ENCODE results near the gene CDHR2. TPM values are rescaled to one million over a fixed set of nuclear protein-coding genes. Genes with fewer than 3 reads are reported as not detected.

Gene CDHR2
- total RNA-seq, 4 donors from 2014 or later = 0.15 TPM; not detected in 3

GRCh38 chr5:176540956-176541337, 8.2 kb upstream of the CDHR2 start:
- peaks cover 0 to 61% (median 14%) of the 10 kb centered on the region in 3 donors for H3K4me1 ChIP-seq
- no peak overlapping the region for H3K4me3 ChIP-seq
- WGBS, 2 donors (ENCODE audit: low coverage in 1 of 2) = 79% methylated on average over 6 of the region's 8 CpGs; no CpG with 5 or more reads in 1 of the 2 donors
- peak overlapping the region in 3 of 4 donors; percentile 86 to 90 (median 87) for H3K27ac ChIP-seq
- ATAC-seq = no peak
- no peaks in the 10 kb centered on the region for H3K27me3 ChIP-seq
- TF ChIP-seq POLR2A (IDR thresholded peaks at IDR 0.05) = no peak
- TF ChIP-seq EP300 (IDR thresholded peaks at IDR 0.05) = no peak
- TF ChIP-seq POLR2AphosphoS5 (IDR thresholded peaks at IDR 0.05) = no peak
- TF ChIP-seq CTCF (IDR thresholded peaks at IDR 0.05) = no peak
- no peaks in the 10 kb centered on the region for H3K9me3 ChIP-seq
- H3K36me3 ChIP-seq = no peaks in the 10 kb centered on the region

GRCh38 chr5:176541338-176542134, 7.6 kb upstream of the CDHR2 start:
- TF ChIP-seq POLR2AphosphoS5 (IDR thresholded peaks at IDR 0.05) = no peak
- TF ChIP-seq POLR2A (IDR thresholded peaks at IDR 0.05) = no peak
- no peak for TF ChIP-seq CTCF (IDR thresholded peaks at IDR 0.05)
- no peak for TF ChIP-seq EP300 (IDR thresholded peaks at IDR 0.05)
- H3K27me3 ChIP-seq = no peaks in the 10 kb centered on the region
- H3K4me1 ChIP-seq = peaks cover 0 to 57% (median 14%) of the 10 kb centered on the region in 3 donors
- ATAC-seq = no peak
- no peaks in the 10 kb centered on the region for H3K36me3 ChIP-seq
- H3K4me3 ChIP-seq = no peak overlapping the region
- peak overlapping the region in 3 of 4 donors; percentile 86 to 90 (median 87) for H3K27ac ChIP-seq
- no peaks in the 10 kb centered on the region for H3K9me3 ChIP-seq
- WGBS, 2 donors (ENCODE audit: low coverage in 1 of 2) = no CpG with 5 or more reads among the region's 12 CpGs

DNA sequence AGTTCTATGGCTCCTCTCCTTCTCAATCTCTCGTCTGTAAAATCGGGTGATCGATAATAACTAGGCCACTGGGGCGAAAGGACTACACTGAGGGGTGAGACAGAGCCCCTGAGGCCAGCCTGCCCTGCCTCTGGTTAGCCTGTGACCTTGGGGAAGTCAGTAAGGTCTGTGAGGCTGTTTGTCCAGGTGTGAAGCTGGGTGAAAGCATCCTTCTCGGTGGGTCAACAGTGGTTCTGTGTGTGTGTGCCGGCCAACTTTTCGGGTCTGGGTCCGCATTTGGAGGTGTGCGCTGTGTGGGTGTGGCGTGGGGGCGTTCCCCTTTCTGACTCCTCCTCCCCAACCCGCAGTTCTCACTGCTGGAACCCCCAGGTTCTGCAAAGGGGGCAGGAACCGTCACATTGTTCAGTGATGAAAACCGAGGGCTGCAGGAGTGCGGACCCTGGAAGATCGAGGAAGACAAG, 7.0 kb upstream of the CDHR2 start:
- Histone ChIP-seq H3K4me3 (peak overlapping the region; percentile 60 to 73), H3K4me1 (peaks cover 0 to 57% (median 14%) of the 10 kb centered on the region in 3 donors), H3K27me3 (no peaks in the 10 kb centered on the region), H3K27ac (peak overlapping the region in 3 of 4 donors; percentile 86 to 90 (median 87)), H3K36me3 (no peaks in the 10 kb centered on the region), H3K9me3 (no peaks in the 10 kb centered on the region)
- no peak for TF ChIP-seq POLR2A (IDR thresholded peaks at IDR 0.05)
- no peak for TF ChIP-seq POLR2AphosphoS5 (IDR thresholded peaks at IDR 0.05)
- no peak for TF ChIP-seq CTCF (IDR thresholded peaks at IDR 0.05)
- TF ChIP-seq EP300 (IDR thresholded peaks at IDR 0.05) = no peak
- ATAC-seq = no peak
- 33 to 50% methylated on average over 5 to 8 of the region's 16 CpGs for WGBS, 2 donors (ENCODE audit: low coverage in 1 of 2)

DNA sequence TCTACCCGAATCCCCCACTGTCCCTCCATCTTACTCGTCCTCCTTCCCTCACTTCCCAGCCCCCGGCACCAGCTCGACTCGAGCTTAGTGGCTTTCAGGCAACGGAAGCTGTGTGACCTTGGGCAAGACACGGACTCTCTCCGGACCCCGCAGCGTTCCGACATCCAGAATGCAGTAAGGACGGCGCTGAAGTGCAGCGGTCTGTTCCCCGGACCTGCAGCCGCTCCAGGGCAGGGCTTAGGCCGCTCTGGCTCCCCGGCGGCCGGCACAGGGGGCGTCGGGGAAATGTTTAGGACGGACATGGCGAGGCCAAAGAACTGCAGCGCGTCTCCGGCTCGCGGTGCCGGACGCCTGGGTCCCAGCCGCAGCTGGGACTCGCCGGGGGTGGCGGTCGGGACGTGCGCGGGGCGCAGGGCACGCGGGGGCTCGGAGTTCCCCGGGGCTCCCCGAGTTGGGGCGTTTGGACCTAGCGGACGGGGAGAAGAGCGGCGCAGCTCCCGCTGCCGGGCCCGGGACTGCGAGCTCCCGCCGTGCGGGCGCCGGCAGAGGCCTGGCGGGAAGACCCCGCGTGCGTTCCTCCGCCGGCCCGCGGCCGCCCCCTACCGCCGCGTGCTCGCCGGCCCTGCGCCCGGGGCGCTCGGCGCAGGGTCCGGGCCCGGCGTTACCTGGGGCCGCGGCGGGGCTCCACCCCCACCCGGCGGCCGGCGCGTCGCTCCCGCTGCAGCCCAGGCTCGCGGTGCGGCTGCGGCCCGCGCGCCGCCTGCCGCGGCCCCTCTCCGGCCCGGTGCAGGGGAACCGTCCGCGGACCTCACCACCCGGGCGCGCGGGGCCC, 6.3 kb upstream of the CDHR2 start:
- Histone ChIP-seq H3K36me3 (no peaks in the 10 kb centered on the region), H3K27me3 (no peaks in the 10 kb centered on the region), H3K4me1 (peaks cover 0 to 62% (median 14%) of the 10 kb centered on the region in 3 donors), H3K4me3 (peak overlapping the region; percentile 60 to 73), H3K27ac (peak overlapping the region; percentile 27 to 90 (median 86)), H3K9me3 (no peaks in the 10 kb centered on the region)
- ATAC-seq = peak; percentile 68
- 2% methylated on average over 29 of the region's 110 CpGs; no CpG with 5 or more reads in 1 of the 2 donors for WGBS, 2 donors (ENCODE audit: low coverage in 1 of 2)
- no peak for TF ChIP-seq EP300 (IDR thresholded peaks at IDR 0.05)
- TF ChIP-seq POLR2A (IDR thresholded peaks at IDR 0.05) = no peak
- TF ChIP-seq CTCF (IDR thresholded peaks at IDR 0.05) = peak in 2 of 4 experiments; percentile 7 to 30
- no peak for TF ChIP-seq POLR2AphosphoS5 (IDR thresholded peaks at IDR 0.05)
